GM12892 (cell line): ENCODE measurements around the gene WDR81.
"Not testable (repeated sequence)": the region's sequence is repeated elsewhere in the genome, so short reads cannot be mapped to it uniquely, and the experiment has no call there.

ENCODE experiments used
- DNase-seq: peaks from one replicate; pipeline ENCODE4 v3.0.0; 2011; ENCODE audit not compliant: insufficient read length
- FAIRE-seq: peaks from 2 replicates; lab custom pipeline; 2011; peaks lifted over from hg19 to GRCh38; lab: Jason Lieb, UNC
- POLR2A ChIP-seq: IDR thresholded peaks from 2 replicates; pipeline ENCODE4 v1.6.1; 2011; ENCODE audit warnings: low read depth, low read length, control low read depth
- POLR2AphosphoS5 ChIP-seq: IDR thresholded peaks from 2 replicates; pipeline ENCODE4 v1.6.1; 2011; ENCODE audit warnings: low read depth, low read length, control low read depth
- TAF1 ChIP-seq: IDR thresholded peaks from 2 replicates; pipeline ENCODE4 v1.6.1; 2011; ENCODE audit warnings: low read depth, mild to moderate bottlenecking, control low read depth, low read length, borderline replicate concordance

Gene WDR81

DNA sequence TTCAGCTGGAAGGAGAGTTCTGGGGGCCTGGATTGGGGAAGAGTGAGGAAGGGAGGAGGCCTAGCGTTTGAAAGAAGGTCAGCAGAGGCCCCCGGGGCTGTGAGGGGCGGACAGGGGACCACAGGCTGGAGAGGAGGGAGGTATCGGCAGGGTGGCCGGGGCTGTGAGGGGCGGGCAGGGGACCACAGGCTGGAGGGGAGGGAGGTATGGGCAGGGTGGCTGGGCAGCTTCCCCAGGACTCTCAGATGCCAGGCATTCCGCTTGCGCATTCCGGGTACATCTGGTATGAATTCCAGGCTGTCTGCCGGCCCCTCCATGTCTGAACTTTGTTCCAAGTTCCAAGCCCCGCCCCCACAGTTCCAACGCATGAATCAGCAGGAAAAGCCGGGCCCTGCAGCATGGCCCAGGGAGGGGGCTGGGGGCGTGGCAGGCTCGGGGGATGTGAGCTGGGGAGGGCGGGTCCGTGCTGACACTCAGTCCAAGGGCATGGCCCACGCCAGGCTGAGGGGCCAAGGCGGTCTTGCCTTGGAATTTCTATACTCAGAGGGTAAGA is 10.0 kb upstream of the WDR81 start:
- TF ChIP-seq POLR2AphosphoS5 (no peak), TAF1 (no peak), POLR2A (no peak)
- DNase-seq (no peak), FAIRE-seq (no peak)

DNA sequence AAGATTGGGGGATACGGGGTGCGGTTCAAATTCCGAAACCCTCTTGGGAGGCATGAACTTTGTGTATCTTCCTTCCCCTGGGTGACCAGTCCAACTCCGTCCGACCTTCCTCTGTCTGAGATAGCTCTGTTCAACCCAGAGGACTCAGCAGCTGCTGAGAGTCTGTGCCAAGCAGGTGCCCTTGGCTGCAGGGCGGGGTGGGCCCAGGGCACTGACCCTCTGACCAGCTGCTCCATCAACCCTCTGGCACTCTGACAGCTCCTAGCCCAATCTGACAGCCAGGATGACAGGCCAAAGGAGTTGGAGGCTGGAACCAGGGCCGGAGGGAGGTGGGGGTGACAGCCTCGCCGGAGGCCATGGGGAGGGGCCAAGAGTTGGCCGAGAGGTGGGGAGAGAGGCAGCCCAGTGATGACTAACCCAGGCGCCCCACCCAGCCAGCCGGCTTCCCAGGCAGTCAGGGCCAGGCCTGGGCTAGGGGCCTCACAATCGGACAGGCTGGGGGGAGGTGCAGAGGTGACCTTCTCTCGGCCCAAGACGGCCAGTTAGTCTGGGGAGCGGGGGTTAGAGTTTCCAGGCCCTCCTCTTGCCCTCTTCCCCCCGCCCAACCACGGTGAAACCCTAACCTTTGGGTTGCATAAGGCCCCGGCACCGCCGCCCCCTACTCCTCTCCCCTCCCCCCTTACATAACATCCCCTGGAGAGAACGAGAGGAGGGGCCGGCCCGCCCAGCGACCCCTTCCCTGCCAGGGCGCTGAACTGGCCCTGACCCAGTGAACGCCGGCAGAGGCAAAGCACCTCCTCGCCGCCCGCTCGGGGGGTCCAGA is 9.3 kb upstream of the WDR81 start:
- TF ChIP-seq POLR2A: no peak
- no peak for TF ChIP-seq POLR2AphosphoS5
- no peak for TF ChIP-seq TAF1
- DNase-seq: no peak

DNA sequence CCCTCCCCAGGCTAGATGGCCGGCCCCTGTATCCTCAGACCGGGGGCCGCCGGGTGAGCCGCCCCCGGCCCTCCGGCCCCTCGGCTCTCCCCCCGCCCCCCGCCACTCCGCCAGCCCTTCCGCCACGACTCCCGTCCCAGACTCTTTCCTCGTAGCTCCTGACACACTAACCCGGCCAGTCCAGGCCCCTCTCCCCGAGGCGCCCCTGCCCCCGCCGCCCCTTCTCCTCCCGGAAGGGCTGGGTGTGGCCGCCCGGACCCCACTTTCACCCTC is 8.8 kb upstream of the WDR81 start:
- no peak for DNase-seq

More for the DNA sequence above, 9.3 kb upstream of the WDR81 start:
- FAIRE-seq: no peak

DNA sequence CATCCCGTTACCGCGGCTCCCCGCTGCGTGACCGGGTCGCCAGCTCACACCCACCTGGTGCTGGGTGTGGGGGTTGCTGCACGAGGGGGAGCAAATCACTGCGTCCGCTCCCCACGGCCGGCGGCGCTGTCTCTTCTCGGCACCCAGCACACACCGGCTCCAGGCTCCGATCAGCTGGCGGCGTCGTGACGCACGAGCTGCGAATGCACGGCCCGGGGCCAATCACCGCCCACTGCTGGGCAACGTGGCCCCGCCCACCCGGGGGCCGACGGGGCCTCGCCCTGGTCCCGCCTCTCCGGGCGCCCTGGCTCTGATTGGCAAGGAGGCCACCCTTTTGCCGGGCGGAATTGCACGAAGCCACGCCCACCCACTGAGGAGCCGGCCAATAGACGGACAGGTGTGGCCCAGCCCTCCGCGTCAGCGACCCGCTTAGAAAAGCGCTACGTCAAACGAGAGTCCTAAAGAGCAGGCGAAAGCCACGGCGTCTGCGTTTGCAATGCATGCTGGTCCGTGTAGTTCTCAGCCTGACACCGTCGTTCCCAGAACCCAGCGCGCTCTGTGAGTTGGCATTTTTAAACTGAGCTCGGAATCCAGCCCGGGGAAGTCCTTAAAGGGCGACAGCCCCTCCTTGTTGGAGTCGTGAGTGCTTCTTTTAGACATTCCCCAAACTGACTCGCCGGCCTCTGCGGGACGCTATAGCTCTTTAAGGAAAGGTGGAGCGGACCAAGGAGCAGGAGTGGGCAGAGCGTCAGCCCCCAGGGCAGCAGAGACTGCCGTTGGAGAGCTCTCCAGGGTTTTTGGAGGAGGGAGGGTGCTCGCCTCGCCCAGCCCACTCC is 8.2 kb upstream of the WDR81 start:
- DNase-seq (peak; percentile 100), FAIRE-seq (peak; percentile 100)
- TF ChIP-seq POLR2AphosphoS5 (peak; percentile 92), POLR2A (peak; percentile 96), TAF1 (peak; percentile 90)

More for the DNA sequence above, 8.8 kb upstream of the WDR81 start:
- no peak for TF ChIP-seq POLR2A
- no peak for TF ChIP-seq TAF1
- TF ChIP-seq POLR2AphosphoS5: no peak
- no peak for FAIRE-seq

DNA sequence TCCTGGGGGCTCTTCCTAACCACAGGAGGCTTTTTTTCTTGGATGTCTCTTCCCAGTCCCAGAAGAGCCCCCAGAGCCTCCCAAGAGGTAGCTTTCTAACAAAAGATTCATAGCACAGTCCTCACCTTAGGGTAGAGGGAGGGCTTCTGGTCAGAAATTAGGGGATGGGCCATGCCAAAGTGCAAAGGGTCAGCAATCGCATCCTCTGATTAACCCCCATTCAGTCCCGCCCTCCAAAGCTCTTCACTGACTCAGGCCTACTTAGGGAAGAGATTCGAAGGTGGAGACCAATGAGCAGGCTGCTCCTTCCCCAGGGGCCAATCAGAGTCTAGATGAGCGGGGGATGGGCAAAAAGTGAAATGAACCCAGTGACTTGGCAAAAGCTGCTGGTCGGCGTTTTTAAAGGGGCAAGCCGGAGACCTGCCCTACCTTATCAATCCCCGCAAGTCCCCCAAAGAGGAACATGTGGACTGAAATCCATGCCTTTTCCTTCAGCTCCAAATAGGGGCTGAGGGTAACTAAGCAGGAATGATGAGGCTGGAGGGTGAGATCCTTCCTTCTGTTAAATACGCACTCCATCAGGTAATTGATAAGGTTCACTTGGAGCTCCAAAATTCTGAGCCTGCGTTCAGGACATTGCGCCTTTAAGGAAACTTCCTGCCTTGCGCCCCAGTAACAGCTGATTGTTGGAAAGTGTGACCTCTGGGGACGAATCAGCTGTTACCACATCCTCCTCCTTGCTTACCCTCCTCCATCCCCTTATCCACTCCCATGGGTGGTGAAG is 7.4 kb upstream of the WDR81 start:
- peak; percentile 97 for FAIRE-seq

DNA sequence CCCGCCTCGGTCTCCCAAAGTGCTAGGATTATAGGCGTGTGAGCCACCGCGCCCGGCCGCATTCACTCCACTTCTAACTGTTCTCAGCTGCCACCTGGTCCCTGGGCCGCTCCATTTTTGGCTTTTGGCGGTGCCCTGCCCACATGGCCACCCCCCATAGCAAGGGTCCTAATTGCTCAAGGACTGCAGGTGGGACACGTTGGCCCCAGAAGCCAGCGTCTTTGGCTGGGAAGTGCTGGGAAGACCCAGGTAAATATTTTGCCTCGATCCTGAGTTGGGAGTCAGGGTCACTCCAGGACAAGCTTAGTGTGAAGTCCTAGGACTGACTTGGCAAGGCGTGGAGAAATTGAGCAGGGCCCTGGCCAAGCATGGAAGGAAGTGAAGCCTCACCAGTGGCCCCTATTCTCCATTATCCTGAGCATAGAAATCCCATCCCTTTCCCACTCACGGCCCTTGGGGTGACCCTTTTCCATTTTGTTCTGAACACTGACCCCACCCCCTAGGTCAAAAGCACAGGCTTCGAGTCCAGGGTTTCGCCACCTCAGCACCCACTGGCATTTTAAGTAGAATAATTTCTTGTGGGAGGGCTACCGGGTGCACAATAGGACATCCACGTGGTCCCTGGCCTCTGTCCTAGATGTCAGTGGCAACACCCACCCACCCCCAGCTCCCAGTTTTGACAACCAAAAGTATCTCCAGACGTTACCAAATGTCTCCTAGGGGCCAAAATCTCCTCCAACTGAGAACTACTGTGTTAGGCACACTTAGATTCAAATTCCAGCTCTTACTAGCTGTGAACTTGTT is 5.9 kb upstream of the WDR81 start:
- no peak for TF ChIP-seq POLR2AphosphoS5
- no peak for TF ChIP-seq TAF1
- FAIRE-seq: no peak
- no peak for DNase-seq

More for the DNA sequence above, 7.4 kb upstream of the WDR81 start:
- DNase-seq: peak; percentile 92
- TF ChIP-seq TAF1 (peak; percentile 72; the same call in 1 of the 2 replicates), POLR2AphosphoS5 (peak; percentile 33; the same call in 1 of the 2 replicates), POLR2A (peak; percentile 48; the same call in 1 of the 2 replicates)

DNA sequence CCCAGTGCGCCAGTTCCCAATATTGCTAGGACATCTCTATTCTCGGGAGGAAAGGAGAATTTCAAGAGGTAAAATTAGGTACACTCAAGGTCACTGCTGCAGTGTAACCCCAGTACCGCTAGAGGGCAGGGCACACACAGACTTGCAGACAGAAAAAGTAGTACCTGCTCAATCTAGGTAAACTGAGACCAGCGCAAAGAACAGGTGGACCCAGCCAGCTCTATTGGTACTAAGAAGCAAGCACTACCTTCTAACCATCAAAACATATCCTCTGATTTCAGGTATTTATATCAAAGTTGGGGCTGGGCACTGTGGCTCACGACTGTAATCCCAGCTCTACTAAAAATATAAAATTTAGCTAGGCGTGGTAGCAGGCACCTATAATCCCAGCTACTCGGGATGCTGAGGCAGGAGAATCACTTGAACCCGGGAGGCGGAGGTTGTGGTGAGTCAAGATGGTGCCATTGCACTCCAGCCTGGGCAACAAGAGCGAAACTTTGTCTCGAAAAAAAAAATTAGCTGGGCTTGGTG is 3.6 kb upstream of the WDR81 start:
- no peak for TF ChIP-seq POLR2A
- no peak for TF ChIP-seq POLR2AphosphoS5
- TF ChIP-seq TAF1: no peak
- no peak for DNase-seq
- FAIRE-seq: peak; percentile 84

DNA sequence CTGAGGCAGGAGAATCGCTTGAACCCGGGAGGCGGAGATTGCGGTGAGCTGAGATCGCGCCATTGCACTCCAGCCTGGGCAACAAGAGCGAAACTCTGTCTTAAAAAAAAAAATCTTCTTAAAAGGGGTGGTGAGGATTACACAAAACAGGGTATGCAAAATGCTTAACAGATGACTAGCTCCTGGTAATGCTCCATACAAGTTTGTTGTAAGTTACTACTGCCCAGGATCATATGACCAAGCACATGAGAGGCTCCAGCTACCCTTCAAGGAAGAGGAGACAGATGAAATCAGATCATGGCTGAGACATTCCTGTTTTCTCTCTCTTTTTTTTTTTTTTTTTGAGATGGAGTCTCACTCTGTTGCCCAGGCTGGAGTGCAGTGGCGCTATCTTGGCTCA is 2.5 kb upstream of the WDR81 start:
- FAIRE-seq: peak; percentile 56
- not testable (repeated sequence) for DNase-seq

DNA sequence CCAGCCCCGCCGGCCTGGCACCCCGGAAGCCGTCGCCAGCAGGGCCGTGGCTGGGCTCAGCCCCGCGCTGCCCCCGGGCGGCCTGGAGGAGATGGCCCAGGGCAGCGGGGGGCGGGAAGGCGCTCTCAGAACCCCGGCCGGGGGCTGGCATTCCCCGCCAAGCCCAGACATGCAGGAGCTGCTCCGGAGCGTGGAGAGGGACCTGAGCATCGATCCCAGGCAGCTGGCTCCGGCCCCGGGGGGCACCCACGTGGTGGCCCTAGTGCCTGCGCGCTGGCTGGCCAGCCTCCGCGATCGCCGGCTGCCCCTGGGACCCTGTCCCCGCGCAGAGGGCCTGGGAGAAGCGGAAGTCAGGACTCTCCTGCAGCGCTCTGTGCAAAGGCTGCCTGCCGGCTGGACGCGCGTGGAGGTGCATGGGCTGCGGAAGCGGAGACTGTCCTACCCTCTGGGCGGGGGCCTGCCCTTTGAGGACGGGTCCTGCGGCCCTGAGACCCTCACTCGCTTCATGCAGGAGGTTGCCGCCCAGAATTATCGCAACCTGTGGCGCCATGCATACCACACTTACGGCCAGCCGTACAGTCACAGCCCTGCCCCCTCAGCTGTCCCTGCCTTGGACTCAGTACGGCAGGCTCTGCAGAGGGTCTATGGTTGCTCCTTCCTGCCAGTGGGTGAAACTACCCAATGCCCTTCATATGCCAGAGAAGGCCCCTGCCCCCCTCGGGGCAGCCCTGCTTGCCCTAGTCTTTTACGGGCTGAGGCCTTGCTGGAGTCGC is 551 bp downstream of the WDR81 start:
- TF ChIP-seq POLR2A (no peak), POLR2AphosphoS5 (no peak), TAF1 (no peak)
- peak; percentile 42 for FAIRE-seq
- no peak for DNase-seq
